Astrocyte of the cerebellum (primary cell): ENCODE data around the gene TCP11L2.

Experiments used
- DNase-seq: peaks from one replicate; pipeline ENCODE4 v3.0.0-alpha.2; 2011; ENCODE audit warnings: low read depth
- H3K4me3 ChIP-seq: 2 replicates; pipeline ENCODE4 v1.5.1; 2011; ENCODE audit warnings: mild to moderate bottlenecking, low read depth, low read length, moderate library complexity
- in situ Hi-C: cut with HindIII; loops from 2 replicates; pipeline ENCODE4 v1.10.0; 2017; ENCODE audit warnings: low sequenced_read_pairs
- TF ChIP-seq, protein P1 (sequence below): IDR thresholded peaks from 2 replicates; pipeline ENCODE4 v1.5.1; 2012; ENCODE audit warnings: low read length, low read depth, moderate library complexity, mild to moderate bottlenecking; ENCODE audit errors: missing control alignments

The TCP11L2 gene

GRCh38 chr12:106321139-106321850 is 18.8 kb downstream of the TCP11L2 start:
- H3K4me3 ChIP-seq = no peak overlapping the region
- no peak for DNase-seq
- TF ChIP-seq, protein P1, sequence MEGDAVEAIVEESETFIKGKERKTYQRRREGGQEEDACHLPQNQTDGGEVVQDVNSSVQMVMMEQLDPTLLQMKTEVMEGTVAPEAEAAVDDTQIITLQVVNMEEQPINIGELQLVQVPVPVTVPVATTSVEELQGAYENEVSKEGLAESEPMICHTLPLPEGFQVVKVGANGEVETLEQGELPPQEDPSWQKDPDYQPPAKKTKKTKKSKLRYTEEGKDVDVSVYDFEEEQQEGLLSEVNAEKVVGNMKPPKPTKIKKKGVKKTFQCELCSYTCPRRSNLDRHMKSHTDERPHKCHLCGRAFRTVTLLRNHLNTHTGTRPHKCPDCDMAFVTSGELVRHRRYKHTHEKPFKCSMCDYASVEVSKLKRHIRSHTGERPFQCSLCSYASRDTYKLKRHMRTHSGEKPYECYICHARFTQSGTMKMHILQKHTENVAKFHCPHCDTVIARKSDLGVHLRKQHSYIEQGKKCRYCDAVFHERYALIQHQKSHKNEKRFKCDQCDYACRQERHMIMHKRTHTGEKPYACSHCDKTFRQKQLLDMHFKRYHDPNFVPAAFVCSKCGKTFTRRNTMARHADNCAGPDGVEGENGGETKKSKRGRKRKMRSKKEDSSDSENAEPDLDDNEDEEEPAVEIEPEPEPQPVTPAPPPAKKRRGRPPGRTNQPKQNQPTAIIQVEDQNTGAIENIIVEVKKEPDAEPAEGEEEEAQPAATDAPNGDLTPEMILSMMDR = no peak
- in situ Hi-C loops = no loop called here

DNA sequence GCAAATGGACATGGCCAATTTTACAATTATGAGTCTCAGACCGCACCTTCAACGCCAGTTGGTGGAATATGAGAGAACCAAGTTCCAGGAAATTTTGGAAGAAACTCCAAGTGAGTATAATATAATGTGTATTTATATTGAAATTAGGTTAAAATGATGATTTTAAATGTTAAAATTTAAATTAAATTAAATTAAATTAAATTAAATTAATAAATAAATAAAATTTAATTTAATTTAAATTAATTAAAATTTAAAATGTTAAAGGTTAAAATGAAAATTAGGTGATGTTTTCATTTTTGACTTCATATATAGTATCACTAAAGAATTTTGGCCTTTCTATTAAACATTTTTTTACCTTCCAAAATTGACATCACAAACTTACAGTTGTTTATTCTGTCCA is 21.0 kb downstream of the TCP11L2 start:
- in situ Hi-C loops = no loop called here
- H3K4me3 ChIP-seq = no peak overlapping the region
- TF ChIP-seq, protein P1 = no peak
- DNase-seq = no peak

DNA sequence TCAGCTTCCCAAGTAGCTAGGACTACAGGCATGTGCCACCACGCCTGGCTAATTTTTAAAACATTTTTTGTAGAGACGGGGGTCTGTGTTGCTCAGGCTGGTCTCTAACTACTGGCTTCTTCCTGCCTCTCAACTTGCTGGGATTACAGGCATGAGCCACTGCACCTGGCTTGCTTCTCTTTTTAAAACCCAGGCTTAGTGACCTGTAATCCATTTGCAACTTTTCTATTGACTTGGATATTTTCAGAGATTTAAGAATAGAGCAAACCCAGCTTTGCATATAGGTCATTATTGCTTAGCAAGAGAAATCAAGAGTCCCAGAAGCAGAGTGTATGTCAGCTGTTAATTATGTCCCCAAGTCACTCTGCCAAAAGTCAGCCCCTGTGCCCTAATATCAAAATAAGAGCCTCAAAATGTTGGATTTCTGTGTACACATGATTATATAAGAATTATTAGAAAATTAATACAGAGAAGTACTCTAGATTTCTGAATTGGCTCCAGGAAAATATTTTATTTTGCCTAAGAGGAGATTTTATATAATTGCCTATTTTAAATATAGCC is 24.9 kb downstream of the TCP11L2 start:
- no peak for DNase-seq
- no peak overlapping the region for H3K4me3 ChIP-seq
- in situ Hi-C loops = no loop called here
- TF ChIP-seq, protein P1 = no peak

- H3K4me3 ChIP-seq = no peak overlapping the region
- no peak for DNase-seq
- in situ Hi-C loops = no loop called here
- TF ChIP-seq, protein P1 = no peak
Measured at GRCh38 chr12:106328735-106329134, 26.2 kb downstream of the TCP11L2 start.

DNA sequence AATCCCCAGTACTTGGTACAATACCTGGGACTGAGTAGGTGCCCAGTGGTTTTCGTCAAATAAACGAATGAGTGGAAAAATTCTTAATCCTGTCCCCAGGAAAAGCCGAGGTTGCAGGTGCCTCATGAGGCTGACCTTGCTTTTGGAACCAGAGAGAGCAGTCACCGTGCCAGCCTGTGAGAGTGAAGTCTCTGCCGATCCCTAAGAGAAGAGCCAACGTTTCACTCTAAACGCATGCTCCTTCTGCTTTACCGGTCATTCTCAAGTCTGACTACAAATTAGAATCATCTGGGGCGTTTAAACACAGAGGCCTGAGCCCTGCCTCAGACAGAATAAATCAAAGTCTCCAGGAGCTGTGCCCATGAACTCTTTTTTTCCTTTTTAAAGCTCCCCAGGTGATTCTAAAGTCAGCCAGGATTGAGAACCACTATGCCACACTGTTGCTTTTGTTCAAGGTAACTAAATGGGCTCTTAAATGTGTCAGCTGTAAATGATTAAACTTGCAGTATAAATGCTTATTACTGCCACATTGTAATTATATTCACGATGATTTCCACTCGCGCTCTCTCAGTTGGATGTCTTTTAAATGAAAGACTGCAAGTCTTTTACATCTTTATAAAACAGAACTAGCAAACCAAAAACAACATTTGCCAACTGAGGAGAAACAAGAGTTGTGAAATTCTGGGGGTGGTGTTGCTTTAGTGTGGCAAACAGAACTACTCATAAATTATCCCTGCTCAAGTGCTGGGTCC is 26.9 kb downstream of the TCP11L2 start:
- H3K4me3 ChIP-seq = no peak overlapping the region
- in situ Hi-C loops = no loop called here
- DNase-seq = no peak
- TF ChIP-seq, protein P1 = no peak

GRCh38 chr12:106331599-106331998 is 29.1 kb downstream of the TCP11L2 start:
- no peak for DNase-seq
- in situ Hi-C loops = no loop called here
- TF ChIP-seq, protein P1 = no peak
- H3K4me3 ChIP-seq = no peak overlapping the region
